ENCODE results near the gene CYP27B1.

DNA sequence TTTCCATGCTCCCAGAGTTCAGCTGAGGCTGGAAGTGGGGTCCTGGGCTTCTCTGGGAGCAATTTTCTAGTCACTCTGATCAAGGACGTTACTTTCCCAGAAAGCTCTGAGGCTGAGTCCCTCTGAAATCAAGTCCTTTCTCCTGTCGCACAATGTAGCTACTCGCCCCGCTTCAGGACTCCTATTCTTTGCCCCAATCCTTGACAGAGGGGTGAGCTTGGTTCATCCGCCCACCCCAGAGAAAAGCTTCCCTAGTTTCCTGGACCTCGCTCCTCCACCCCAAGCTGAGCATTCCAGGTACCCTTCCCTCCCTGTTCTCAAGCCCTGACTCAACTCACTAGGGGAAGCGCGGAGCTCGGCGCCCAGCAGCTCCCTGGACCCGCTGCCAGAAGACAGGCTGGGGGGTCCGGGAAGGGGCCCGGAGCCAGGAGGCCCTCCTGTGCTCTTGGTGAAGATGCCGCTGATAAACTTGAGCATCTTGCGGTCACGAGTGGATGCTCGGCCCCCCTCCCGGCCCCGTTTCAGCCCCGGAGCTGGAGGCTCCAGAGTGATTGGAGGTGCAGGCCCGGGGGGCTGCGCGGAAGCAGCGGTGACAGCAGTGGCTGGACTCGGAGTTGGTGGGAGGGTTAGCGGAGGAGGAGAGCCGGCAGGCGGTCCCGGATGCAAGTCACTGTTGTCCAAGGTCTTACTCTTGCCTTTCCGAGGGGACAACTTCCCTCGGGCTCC lies 30.0 kb downstream of the CYP27B1 start:
- TF ChIP-seq, protein P1, sequence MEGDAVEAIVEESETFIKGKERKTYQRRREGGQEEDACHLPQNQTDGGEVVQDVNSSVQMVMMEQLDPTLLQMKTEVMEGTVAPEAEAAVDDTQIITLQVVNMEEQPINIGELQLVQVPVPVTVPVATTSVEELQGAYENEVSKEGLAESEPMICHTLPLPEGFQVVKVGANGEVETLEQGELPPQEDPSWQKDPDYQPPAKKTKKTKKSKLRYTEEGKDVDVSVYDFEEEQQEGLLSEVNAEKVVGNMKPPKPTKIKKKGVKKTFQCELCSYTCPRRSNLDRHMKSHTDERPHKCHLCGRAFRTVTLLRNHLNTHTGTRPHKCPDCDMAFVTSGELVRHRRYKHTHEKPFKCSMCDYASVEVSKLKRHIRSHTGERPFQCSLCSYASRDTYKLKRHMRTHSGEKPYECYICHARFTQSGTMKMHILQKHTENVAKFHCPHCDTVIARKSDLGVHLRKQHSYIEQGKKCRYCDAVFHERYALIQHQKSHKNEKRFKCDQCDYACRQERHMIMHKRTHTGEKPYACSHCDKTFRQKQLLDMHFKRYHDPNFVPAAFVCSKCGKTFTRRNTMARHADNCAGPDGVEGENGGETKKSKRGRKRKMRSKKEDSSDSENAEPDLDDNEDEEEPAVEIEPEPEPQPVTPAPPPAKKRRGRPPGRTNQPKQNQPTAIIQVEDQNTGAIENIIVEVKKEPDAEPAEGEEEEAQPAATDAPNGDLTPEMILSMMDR (conservative IDR thresholded peaks at IDR 0.05 in 1 of 2, IDR thresholded peaks at IDR 0.05 in 1 of 2; ENCODE audit: extremely low read depth in 1 of 2, insufficient read depth in 1 of 2, low read depth in 1 of 2, low read length in 2 of 2), result no peak
- peak; percentile 82 for TF ChIP-seq EZH2 (IDR thresholded peaks at IDR 0.05; ENCODE audit: borderline replicate concordance, low read length)

Measured in mammary epithelial cell (primary cell).